Liver (tissue), 3 donors: Measurements from ENCODE around the gene RPS5.

Experiments used
- CTCF ChIP-seq: fragments of 150-350 bp; IDR thresholded peaks from 2 replicates; pipeline ENCODE4 v1.5.1; 2017; ENCODE audit warnings: improper control_type of control experiment, low read depth, low read length; ENCODE audit not compliant: missing input control
- MAX ChIP-seq: IDR thresholded peaks from 2 replicates; pipeline ENCODE4 v1.6.1; 2016; ENCODE audit warnings: antibody characterized with exemption
- TAF1 ChIP-seq: conservative IDR thresholded peaks from 2 replicates; pipeline ENCODE4 v1.6.1; 2016; ENCODE audit warnings: antibody characterized with exemption, mild to moderate bottlenecking
- donor health status: healthy.
- donor health status: healthy.

- TF ChIP-seq TAF1 (no peak), CTCF (no peak), MAX (no peak)
These were observed 30.9 kb upstream of the RPS5 start for GRCh38 chr19:58355908-58356765.
